Urothelium cell line (cell line): ENCODE results near the gene MYOZ3.
A peak's percentile ranks its signal among the peaks of the same experiment; 100 is the strongest.

Source experiments
- DNase-seq: peaks from one replicate; pipeline ENCODE4 v3.0.0; 2011; ENCODE audit warnings: low spot score, mixed read lengths
- FAIRE-seq: peaks from 2 replicates; lab custom pipeline; 2011; peaks lifted over from hg19 to GRCh38; lab: Jason Lieb, UNC

MYOZ3 gene

GRCh38 chr5:150661086-150661485 lies at the start of gene MYOZ3:
Gene MYOZ3, plus strand, starts transcription at chr5:150661251. Its CDS starts 1,691 bp downstream, at chr5:150662942.
- FAIRE-seq, result no peak
- no peak for DNase-seq

GRCh38 chr5:150612405-150612804 lies 48.6 kb upstream of the MYOZ3 start:
- no peak for FAIRE-seq
- no peak for DNase-seq

- FAIRE-seq, result no peak
- no peak for DNase-seq
These were observed 48.0 kb upstream of the MYOZ3 start for GRCh38 chr5:150612905-150613670.

- DNase-seq (no peak), FAIRE-seq (no peak)
These were observed 46.9 kb upstream of the MYOZ3 start for GRCh38 chr5:150613991-150614660.

- FAIRE-seq (no peak), DNase-seq (no peak)
These were observed 46.4 kb upstream of the MYOZ3 start for GRCh38 chr5:150614661-150615060.

GRCh38 chr5:150615141-150615699 lies 45.8 kb upstream of the MYOZ3 start:
- FAIRE-seq, result no peak
- peak; percentile 52 for DNase-seq

- no peak for FAIRE-seq
- DNase-seq, result no peak
These were observed 45.0 kb upstream of the MYOZ3 start for GRCh38 chr5:150616024-150616470.

GRCh38 chr5:150616506-150616905 lies 44.5 kb upstream of the MYOZ3 start:
- DNase-seq, result no peak
- no peak for FAIRE-seq

- no peak for FAIRE-seq
These were observed 42.9 kb upstream of the MYOZ3 start for GRCh38 chr5:150618163-150618562.

GRCh38 chr5:150618588-150619281 lies 42.3 kb upstream of the MYOZ3 start:
- FAIRE-seq (no peak), DNase-seq (no peak)

More at GRCh38 chr5:150618163-150618562, 42.9 kb upstream of the MYOZ3 start:
- no peak for DNase-seq

- DNase-seq, result no peak
- peak; percentile 13 for FAIRE-seq
These were observed 41.5 kb upstream of the MYOZ3 start for GRCh38 chr5:150619359-150620230.

- FAIRE-seq (no peak), DNase-seq (no peak)
These were observed 39.8 kb upstream of the MYOZ3 start for GRCh38 chr5:150621301-150621700.

GRCh38 chr5:150622157-150622556 lies 38.9 kb upstream of the MYOZ3 start:
- FAIRE-seq (no peak), DNase-seq (no peak)

- FAIRE-seq (no peak), DNase-seq (no peak)
These were observed 37.7 kb upstream of the MYOZ3 start for GRCh38 chr5:150623152-150623877.

- FAIRE-seq, result peak; percentile 62
These were observed 37.2 kb upstream of the MYOZ3 start for GRCh38 chr5:150623878-150624216.

GRCh38 chr5:150624334-150625163 lies 36.5 kb upstream of the MYOZ3 start:
- FAIRE-seq (no peak), DNase-seq (peak; percentile 82)

More at GRCh38 chr5:150623878-150624216, 37.2 kb upstream of the MYOZ3 start:
- no peak for DNase-seq

- DNase-seq, result no peak
- no peak for FAIRE-seq
These were observed 35.9 kb upstream of the MYOZ3 start for GRCh38 chr5:150625164-150625535.

GRCh38 chr5:150625831-150626746 lies 35.0 kb upstream of the MYOZ3 start:
- FAIRE-seq (no peak), DNase-seq (no peak)
